ENCODE data around the gene OSBPL8. TPM values are rescaled to one million over a fixed set of nuclear protein-coding genes. Genes with fewer than 3 reads are reported as not detected.

The OSBPL8 gene
- 10 to 100 TPM in 1 of 4 donors, 1 to 10 TPM in 3; 4.5 to 25.9 (median 6.7) TPM for polyA plus RNA-seq
- long read RNA-seq, donor 1, partial matches to known transcripts: 0 of 1 reads
- long read RNA-seq, donor 1, other reads (novel, unspliced or antisense): 0 of 1 reads
- long read RNA-seq, donor 2: 0 reads
- long read RNA-seq, donor 3: 0 reads
- long read RNA-seq, donor 4: 0 reads
- long read RNA-seq, donor 5, partial matches to known transcripts: 0 of 2 reads
- long read RNA-seq, donor 5, other reads (novel, unspliced or antisense): 0 of 2 reads
- long read RNA-seq, donor 6: 0 reads
- long read RNA-seq, donor 7: 0 reads
- long read RNA-seq, donor 8: 0 reads
- long read RNA-seq, donor 9: 0 reads
- long read RNA-seq, donor 10: 0 reads

GRCh38 chr12:76559400-76560085 is at the start of gene OSBPL8:
OSBPL8 (minus strand) TSS chr12:76559771; CDS start chr12:76487551, 72,220 bp downstream.
- Histone ChIP-seq H3K36me3 (ENCODE audit: control insufficient read depth in 3 of 3, insufficient read depth in 2 of 3, low read depth in 1 of 3, low read length in 3 of 3) (no peaks in the 10 kb centered on the region), H3K4me1 (ENCODE audit: control insufficient read depth in 3 of 3, insufficient read depth in 2 of 3, low read depth in 1 of 3, low read length in 2 of 3) (peaks cover 0 to 2% (median 0%) of the 10 kb centered on the region in 3 donors), H3K4me3 (ENCODE audit: low read depth in 1 of 3, low read length in 3 of 3) (peak within 1 kb of the TSS; percentile 87 to 99 (median 99)), H3K9me3 (ENCODE audit: control insufficient read depth in 2 of 2, insufficient read depth in 1 of 2, low read depth in 1 of 2, low read length in 1 of 2) (no peaks in the 10 kb centered on the region), H3K27me3 (ENCODE audit: control insufficient read depth in 3 of 3, insufficient read depth in 3 of 3, low read length in 3 of 3) (no peaks in the 10 kb centered on the region), H3K27ac (ENCODE audit: low read depth in 1 of 3, low read length in 2 of 3) (peak within 1 kb of the TSS; percentile 79 to 91 (median 89))
- 0 to 1% (median 0%) methylated on average over 46 to 76 of the region's 76 CpGs for WGBS, 3 donors
- FAIRE-seq: no peak
- DNase-seq: peak; percentile 94 to 98

GRCh38 chr12:76608070-76608469 is 48.5 kb upstream of the OSBPL8 start:
- FAIRE-seq (no peak), DNase-seq (no peak)
- 90 to 91% (median 90%) methylated on average over 11 of the region's 11 CpGs for WGBS, 3 donors

GRCh38 chr12:76595056-76595455 is 35.5 kb upstream of the OSBPL8 start:
- FAIRE-seq: no peak
- Histone ChIP-seq H3K27me3 (ENCODE audit: control insufficient read depth in 3 of 3, insufficient read depth in 3 of 3, low read length in 3 of 3) (no peaks in the 10 kb centered on the region), H3K27ac (ENCODE audit: low read depth in 1 of 3, low read length in 2 of 3) (no peak overlapping the region), H3K4me3 (ENCODE audit: low read depth in 1 of 3, low read length in 3 of 3) (no peak overlapping the region), H3K36me3 (ENCODE audit: control insufficient read depth in 3 of 3, insufficient read depth in 2 of 3, low read depth in 1 of 3, low read length in 3 of 3) (no peaks in the 10 kb centered on the region), H3K4me1 (ENCODE audit: control insufficient read depth in 3 of 3, insufficient read depth in 2 of 3, low read depth in 1 of 3, low read length in 2 of 3) (no peaks in the 10 kb centered on the region), H3K9me3 (ENCODE audit: control insufficient read depth in 2 of 2, insufficient read depth in 1 of 2, low read depth in 1 of 2, low read length in 1 of 2) (no peaks in the 10 kb centered on the region)
- DNase-seq: no peak
- WGBS, 3 donors: 90 to 95% (median 90%) methylated on average over 2 of the region's 2 CpGs

More at GRCh38 chr12:76608070-76608469, 48.5 kb upstream of the OSBPL8 start:
- H3K9me3 ChIP-seq (ENCODE audit: control insufficient read depth in 2 of 2, insufficient read depth in 1 of 2, low read depth in 1 of 2, low read length in 1 of 2): no peaks in the 10 kb centered on the region
- no peak overlapping the region for H3K27ac ChIP-seq (ENCODE audit: low read depth in 1 of 3, low read length in 2 of 3)
- H3K36me3 ChIP-seq (ENCODE audit: control insufficient read depth in 3 of 3, insufficient read depth in 2 of 3, low read depth in 1 of 3, low read length in 3 of 3): no peaks in the 10 kb centered on the region
- no peaks in the 10 kb centered on the region for H3K4me1 ChIP-seq (ENCODE audit: control insufficient read depth in 3 of 3, insufficient read depth in 2 of 3, low read depth in 1 of 3, low read length in 2 of 3)
- no peak overlapping the region for H3K4me3 ChIP-seq (ENCODE audit: low read depth in 1 of 3, low read length in 3 of 3)
- H3K27me3 ChIP-seq (ENCODE audit: control insufficient read depth in 3 of 3, insufficient read depth in 3 of 3, low read length in 3 of 3): no peaks in the 10 kb centered on the region

- Histone ChIP-seq H3K4me1 (ENCODE audit: control insufficient read depth in 3 of 3, insufficient read depth in 2 of 3, low read depth in 1 of 3, low read length in 2 of 3) (no peaks in the 10 kb centered on the region), H3K27me3 (ENCODE audit: control insufficient read depth in 3 of 3, insufficient read depth in 3 of 3, low read length in 3 of 3) (no peaks in the 10 kb centered on the region), H3K9me3 (ENCODE audit: control insufficient read depth in 2 of 2, insufficient read depth in 1 of 2, low read depth in 1 of 2, low read length in 1 of 2) (no peaks in the 10 kb centered on the region), H3K4me3 (ENCODE audit: low read depth in 1 of 3, low read length in 3 of 3) (no peak overlapping the region), H3K36me3 (ENCODE audit: control insufficient read depth in 3 of 3, insufficient read depth in 2 of 3, low read depth in 1 of 3, low read length in 3 of 3) (no peaks in the 10 kb centered on the region), H3K27ac (ENCODE audit: low read depth in 1 of 3, low read length in 2 of 3) (no peak overlapping the region)
- DNase-seq (no peak), FAIRE-seq (no peak)
Observed at GRCh38 chr12:76591476-76591875, 31.9 kb upstream of the OSBPL8 start.

- H3K36me3 ChIP-seq (ENCODE audit: control insufficient read depth in 3 of 3, insufficient read depth in 2 of 3, low read depth in 1 of 3, low read length in 3 of 3): no peaks in the 10 kb centered on the region
- no peak overlapping the region for H3K27ac ChIP-seq (ENCODE audit: low read depth in 1 of 3, low read length in 2 of 3)
- no peaks in the 10 kb centered on the region for H3K4me1 ChIP-seq (ENCODE audit: control insufficient read depth in 3 of 3, insufficient read depth in 2 of 3, low read depth in 1 of 3, low read length in 2 of 3)
- no peaks in the 10 kb centered on the region for H3K27me3 ChIP-seq (ENCODE audit: control insufficient read depth in 3 of 3, insufficient read depth in 3 of 3, low read length in 3 of 3)
- FAIRE-seq (no peak), DNase-seq (no peak)
- H3K9me3 ChIP-seq (ENCODE audit: control insufficient read depth in 2 of 2, insufficient read depth in 1 of 2, low read depth in 1 of 2, low read length in 1 of 2): no peaks in the 10 kb centered on the region
- WGBS, 3 donors: 89 to 94% (median 91%) methylated on average over 3 of the region's 3 CpGs
- H3K4me3 ChIP-seq (ENCODE audit: low read depth in 1 of 3, low read length in 3 of 3): no peak overlapping the region
Observed at GRCh38 chr12:76590131-76590530, 30.6 kb upstream of the OSBPL8 start.

GRCh38 chr12:76588881-76589565 is 29.5 kb upstream of the OSBPL8 start:
- Histone ChIP-seq H3K4me1 (ENCODE audit: control insufficient read depth in 3 of 3, insufficient read depth in 2 of 3, low read depth in 1 of 3, low read length in 2 of 3) (no peaks in the 10 kb centered on the region), H3K36me3 (ENCODE audit: control insufficient read depth in 3 of 3, insufficient read depth in 2 of 3, low read depth in 1 of 3, low read length in 3 of 3) (no peaks in the 10 kb centered on the region), H3K27ac (ENCODE audit: low read depth in 1 of 3, low read length in 2 of 3) (no peak overlapping the region), H3K9me3 (ENCODE audit: control insufficient read depth in 2 of 2, insufficient read depth in 1 of 2, low read depth in 1 of 2, low read length in 1 of 2) (no peaks in the 10 kb centered on the region), H3K27me3 (ENCODE audit: control insufficient read depth in 3 of 3, insufficient read depth in 3 of 3, low read length in 3 of 3) (no peaks in the 10 kb centered on the region), H3K4me3 (ENCODE audit: low read depth in 1 of 3, low read length in 3 of 3) (no peak overlapping the region)
- FAIRE-seq (no peak), DNase-seq (no peak)

- WGBS, 3 donors: 77 to 91% (median 88%) methylated on average over 3 of the region's 3 CpGs
Observed at GRCh38 chr12:76587428-76588178, 28.0 kb upstream of the OSBPL8 start.

GRCh38 chr12:76586764-76587395 is 27.3 kb upstream of the OSBPL8 start:
- H3K4me3 ChIP-seq (ENCODE audit: low read depth in 1 of 3, low read length in 3 of 3): no peak overlapping the region
- H3K27ac ChIP-seq (ENCODE audit: low read depth in 1 of 3, low read length in 2 of 3): no peak overlapping the region
- DNase-seq (peak; percentile 19 to 25), FAIRE-seq (peak; percentile 55)
- no peaks in the 10 kb centered on the region for H3K9me3 ChIP-seq (ENCODE audit: control insufficient read depth in 2 of 2, insufficient read depth in 1 of 2, low read depth in 1 of 2, low read length in 1 of 2)
- no peaks in the 10 kb centered on the region for H3K36me3 ChIP-seq (ENCODE audit: control insufficient read depth in 3 of 3, insufficient read depth in 2 of 3, low read depth in 1 of 3, low read length in 3 of 3)
- no peaks in the 10 kb centered on the region for H3K27me3 ChIP-seq (ENCODE audit: control insufficient read depth in 3 of 3, insufficient read depth in 3 of 3, low read length in 3 of 3)
- WGBS, 3 donors: 60 to 81% (median 68%) methylated on average over 3 of the region's 3 CpGs
- no peaks in the 10 kb centered on the region for H3K4me1 ChIP-seq (ENCODE audit: control insufficient read depth in 3 of 3, insufficient read depth in 2 of 3, low read depth in 1 of 3, low read length in 2 of 3)

More at GRCh38 chr12:76587428-76588178, 28.0 kb upstream of the OSBPL8 start:
- H3K9me3 ChIP-seq (ENCODE audit: control insufficient read depth in 2 of 2, insufficient read depth in 1 of 2, low read depth in 1 of 2, low read length in 1 of 2): no peaks in the 10 kb centered on the region
- no peaks in the 10 kb centered on the region for H3K27me3 ChIP-seq (ENCODE audit: control insufficient read depth in 3 of 3, insufficient read depth in 3 of 3, low read length in 3 of 3)
- DNase-seq (no peak), FAIRE-seq (no peak)
- no peaks in the 10 kb centered on the region for H3K4me1 ChIP-seq (ENCODE audit: control insufficient read depth in 3 of 3, insufficient read depth in 2 of 3, low read depth in 1 of 3, low read length in 2 of 3)
- no peaks in the 10 kb centered on the region for H3K36me3 ChIP-seq (ENCODE audit: control insufficient read depth in 3 of 3, insufficient read depth in 2 of 3, low read depth in 1 of 3, low read length in 3 of 3)
- no peak overlapping the region for H3K4me3 ChIP-seq (ENCODE audit: low read depth in 1 of 3, low read length in 3 of 3)
- no peak overlapping the region for H3K27ac ChIP-seq (ENCODE audit: low read depth in 1 of 3, low read length in 2 of 3)

All from small intestine (tissue), 16 donors.